Measurements from ENCODE around the gene GMNC. TPM values are rescaled to one million over a fixed set of nuclear protein-coding genes. Genes with fewer than 3 reads are reported as not detected.

The GMNC gene
- total RNA-seq, 4 donors from 2014 or later, result not detected

DNA sequence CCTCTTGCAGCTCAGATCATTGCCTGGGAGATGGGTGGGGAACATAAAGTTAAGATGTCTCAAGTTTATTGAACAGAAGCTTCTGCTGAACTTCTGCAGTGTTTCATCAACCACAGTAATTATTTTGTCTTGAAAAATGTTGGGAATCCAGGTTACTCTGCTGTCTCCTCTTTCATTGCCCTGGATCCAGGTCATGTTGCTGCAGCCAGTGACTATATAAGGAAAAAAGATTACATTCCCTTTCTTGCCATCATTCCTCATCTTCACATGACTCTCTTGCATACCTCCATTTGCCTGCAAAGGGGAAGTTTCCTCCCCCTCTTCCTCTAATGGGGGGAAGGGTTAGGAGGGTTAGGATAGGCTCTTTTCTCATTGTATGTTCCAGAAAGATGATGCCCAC lies 15.1 kb downstream of the GMNC start:
- H3K4me3 ChIP-seq (ENCODE audit: low read depth, poor library complexity, severe bottlenecking), result no peak overlapping the region

DNA sequence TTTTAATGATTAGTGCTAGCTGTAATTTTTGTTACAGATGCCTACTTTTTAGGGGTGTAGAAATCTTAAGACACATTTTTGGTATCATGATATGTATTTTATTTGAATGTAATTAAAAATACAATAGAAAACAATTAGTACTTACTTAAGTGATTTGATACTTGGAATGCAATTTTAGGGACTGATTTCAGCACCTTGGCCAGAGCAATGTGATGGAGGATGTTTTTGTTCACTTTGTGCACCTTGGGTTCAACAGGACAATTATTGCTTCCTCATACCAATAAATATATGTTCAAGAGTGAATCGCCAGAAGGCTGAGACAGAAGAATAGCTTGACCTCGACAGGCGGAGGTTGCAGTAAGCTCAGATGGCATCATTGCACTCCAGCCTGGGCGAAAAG lies 22.3 kb downstream of the GMNC start:
- no peak for TF ChIP-seq POLR2A (IDR thresholded peaks at IDR 0.05)
- TF ChIP-seq, protein P1, sequence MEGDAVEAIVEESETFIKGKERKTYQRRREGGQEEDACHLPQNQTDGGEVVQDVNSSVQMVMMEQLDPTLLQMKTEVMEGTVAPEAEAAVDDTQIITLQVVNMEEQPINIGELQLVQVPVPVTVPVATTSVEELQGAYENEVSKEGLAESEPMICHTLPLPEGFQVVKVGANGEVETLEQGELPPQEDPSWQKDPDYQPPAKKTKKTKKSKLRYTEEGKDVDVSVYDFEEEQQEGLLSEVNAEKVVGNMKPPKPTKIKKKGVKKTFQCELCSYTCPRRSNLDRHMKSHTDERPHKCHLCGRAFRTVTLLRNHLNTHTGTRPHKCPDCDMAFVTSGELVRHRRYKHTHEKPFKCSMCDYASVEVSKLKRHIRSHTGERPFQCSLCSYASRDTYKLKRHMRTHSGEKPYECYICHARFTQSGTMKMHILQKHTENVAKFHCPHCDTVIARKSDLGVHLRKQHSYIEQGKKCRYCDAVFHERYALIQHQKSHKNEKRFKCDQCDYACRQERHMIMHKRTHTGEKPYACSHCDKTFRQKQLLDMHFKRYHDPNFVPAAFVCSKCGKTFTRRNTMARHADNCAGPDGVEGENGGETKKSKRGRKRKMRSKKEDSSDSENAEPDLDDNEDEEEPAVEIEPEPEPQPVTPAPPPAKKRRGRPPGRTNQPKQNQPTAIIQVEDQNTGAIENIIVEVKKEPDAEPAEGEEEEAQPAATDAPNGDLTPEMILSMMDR (IDR thresholded peaks at IDR 0.05), result no peak
- no peak overlapping the region for H3K4me3 ChIP-seq (ENCODE audit: low read depth, poor library complexity, severe bottlenecking)
- no peak for DNase-seq (ENCODE audit: low spot score in 2 of 2)
- 50 to 57% methylated on average over 4 of the region's 4 CpGs for WGBS, 2 donors
- intact Hi-C loops (cut with DNase I; ENCODE audit: low total_unique reads), result no loop called here

More for the DNA sequence above, 15.1 kb downstream of the GMNC start:
- intact Hi-C loops (cut with DNase I; ENCODE audit: low total_unique reads), result no loop called here
- TF ChIP-seq, protein P1 (IDR thresholded peaks at IDR 0.05), result no peak
- no peak for TF ChIP-seq POLR2A (IDR thresholded peaks at IDR 0.05)
- DNase-seq (ENCODE audit: low spot score in 2 of 2), result no peak

DNA sequence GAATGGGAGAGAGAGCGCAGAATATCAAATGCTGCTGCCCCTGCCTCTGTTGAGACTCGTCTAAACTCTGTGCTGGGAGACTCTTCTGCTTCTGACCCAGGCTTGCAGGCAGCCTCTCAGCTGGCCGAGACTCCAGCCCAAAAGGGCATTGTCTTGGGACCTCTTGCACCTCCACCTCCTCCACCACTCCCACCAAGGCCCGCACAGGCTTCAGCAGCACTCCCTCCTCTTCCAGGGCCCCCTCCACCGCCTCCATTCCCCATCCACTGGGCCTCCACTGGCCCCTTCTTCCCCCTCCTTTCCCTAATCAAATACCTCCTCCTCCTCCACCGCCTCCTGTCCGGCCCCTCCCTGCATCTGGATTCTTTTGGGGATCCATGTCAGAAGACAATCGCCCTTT lies 31.3 kb downstream of the GMNC start:
- no peak overlapping the region for H3K4me3 ChIP-seq (ENCODE audit: low read depth, poor library complexity, severe bottlenecking)
- no peak for TF ChIP-seq POLR2A (IDR thresholded peaks at IDR 0.05)
- TF ChIP-seq, protein P1 (IDR thresholded peaks at IDR 0.05), result no peak
- intact Hi-C loops (cut with DNase I; ENCODE audit: low total_unique reads), result no loop called here
- DNase-seq (ENCODE audit: low spot score in 2 of 2), result no peak
- WGBS, 2 donors, result 79 to 82% methylated on average over 8 of the region's 8 CpGs

DNA sequence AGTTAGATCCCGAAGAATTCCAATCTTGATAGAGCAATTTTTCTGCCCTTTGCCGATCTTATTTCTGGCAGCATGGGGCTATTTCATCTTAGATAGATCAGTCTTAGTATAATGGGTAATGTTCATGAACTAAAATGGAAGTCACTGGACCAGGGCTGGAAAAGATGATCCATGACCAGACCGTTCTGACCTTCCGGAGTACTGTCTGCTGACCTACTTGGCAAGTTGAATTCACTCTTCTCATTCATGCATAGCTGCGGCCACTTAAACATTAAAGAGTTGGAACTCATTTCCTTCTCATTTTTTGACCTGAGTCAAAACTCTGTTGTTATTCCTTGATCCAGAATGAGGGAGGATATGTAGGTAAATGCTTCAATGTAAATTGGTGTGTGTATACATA lies 32.5 kb downstream of the GMNC start:
- intact Hi-C loops (cut with DNase I; ENCODE audit: low total_unique reads), result no loop called here
- H3K4me3 ChIP-seq (ENCODE audit: low read depth, poor library complexity, severe bottlenecking), result no peak overlapping the region
- 90 to 94% methylated on average over 5 of the region's 5 CpGs for WGBS, 2 donors
- TF ChIP-seq POLR2A (IDR thresholded peaks at IDR 0.05), result no peak
- TF ChIP-seq, protein P1 (IDR thresholded peaks at IDR 0.05), result no peak
- DNase-seq (ENCODE audit: low spot score in 2 of 2), result no peak

DNA sequence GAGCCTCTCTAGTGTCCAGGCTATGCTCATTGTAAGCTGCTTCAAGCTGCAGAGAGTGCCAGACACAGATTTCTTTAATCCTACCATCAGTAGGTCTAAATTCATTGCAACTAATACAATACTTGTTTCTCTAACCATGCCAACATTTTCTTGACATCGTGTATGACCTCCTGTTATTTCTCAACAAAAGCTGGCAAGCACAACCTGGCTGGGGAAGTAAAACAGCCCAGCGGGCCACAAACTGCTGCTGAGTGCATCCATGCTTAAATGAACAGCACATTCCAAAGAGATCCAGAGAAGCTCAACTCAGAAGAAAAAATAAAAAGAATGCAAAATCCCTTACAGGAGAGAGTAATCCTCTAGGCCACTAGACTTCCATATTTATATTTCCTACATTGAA lies 36.5 kb downstream of the GMNC start:
- WGBS, 2 donors, result 44 to 52% methylated on average over 2 of the region's 2 CpGs
- no peak overlapping the region for H3K4me3 ChIP-seq (ENCODE audit: low read depth, poor library complexity, severe bottlenecking)
- intact Hi-C loops (cut with DNase I; ENCODE audit: low total_unique reads), result no loop called here
- no peak for DNase-seq (ENCODE audit: low spot score in 2 of 2)
- no peak for TF ChIP-seq POLR2A (IDR thresholded peaks at IDR 0.05)
- TF ChIP-seq, protein P1 (IDR thresholded peaks at IDR 0.05), result no peak

DNA sequence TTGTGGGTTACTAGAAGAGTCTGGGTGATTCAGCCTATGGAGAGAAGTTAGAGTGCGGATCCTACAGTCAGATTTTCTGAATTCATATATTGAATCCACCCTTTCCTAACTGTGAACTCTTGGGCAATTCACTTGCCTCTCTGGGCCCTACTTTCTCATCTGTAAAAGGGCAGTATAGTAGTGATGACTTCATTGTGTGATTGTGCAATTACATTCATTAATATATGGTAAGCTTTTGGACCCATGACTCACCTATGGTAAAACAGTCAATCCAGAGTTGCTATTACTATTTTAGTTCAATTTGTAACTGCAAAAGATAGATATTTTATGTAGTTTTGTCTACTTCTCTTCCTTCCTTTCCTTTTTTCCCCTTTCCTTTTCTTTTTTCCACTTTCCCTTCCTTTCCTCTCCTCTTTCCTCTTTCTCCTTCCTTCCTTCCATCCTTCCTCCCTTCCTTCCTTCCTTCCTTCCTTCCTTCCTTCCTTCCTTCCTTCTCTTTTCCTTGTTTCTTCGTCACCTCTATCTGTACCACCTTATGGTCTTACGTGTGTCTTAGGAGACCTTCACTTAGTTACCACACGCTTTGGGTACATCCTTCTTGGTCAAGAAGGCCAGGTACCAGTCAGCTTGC lies 37.0 kb downstream of the GMNC start:
- WGBS, 2 donors, result 90 to 91% methylated on average over 4 of the region's 4 CpGs
- no peak for TF ChIP-seq POLR2A (IDR thresholded peaks at IDR 0.05)
- TF ChIP-seq, protein P1 (IDR thresholded peaks at IDR 0.05), result no peak
- H3K4me3 ChIP-seq (ENCODE audit: low read depth, poor library complexity, severe bottlenecking), result no peak overlapping the region
- intact Hi-C loops (cut with DNase I; ENCODE audit: low total_unique reads), result no loop called here
- no peak for DNase-seq (ENCODE audit: low spot score in 2 of 2)

All from lower leg skin (tissue), 4 donors.